ENCODE data around the gene LARGE1.

DNA sequence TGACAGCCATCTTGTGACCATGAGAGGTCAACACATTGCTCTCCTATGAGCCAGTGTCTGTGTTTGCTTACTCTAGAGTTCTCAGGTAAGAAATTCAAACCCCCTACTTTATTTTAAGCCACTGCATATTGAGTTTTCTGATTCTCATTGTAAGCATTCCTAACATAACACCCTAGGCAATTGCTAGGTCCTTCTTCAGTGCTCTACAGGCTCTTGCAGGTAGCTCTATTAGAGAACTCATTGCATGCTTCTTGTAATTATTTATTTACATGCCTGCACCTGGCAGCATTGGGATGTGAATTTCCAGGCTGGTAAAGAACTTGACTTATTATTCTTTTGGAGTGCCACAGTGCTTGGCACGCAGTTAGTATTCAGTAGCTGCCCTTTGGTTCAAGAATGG, 573.3 kb downstream of the LARGE1 start:
- TF ChIP-seq EZH2 (IDR thresholded peaks at IDR 0.05; ENCODE audit: borderline replicate concordance, low read length) (no peak), CTCF (IDR thresholded peaks at IDR 0.05; ENCODE audit: low read length) (no peak)
